Suprapubic skin (tissue), 4 donors: Measurements from ENCODE around the gene CCND1. TPM values are rescaled to one million over a fixed set of nuclear protein-coding genes. Genes with fewer than 3 reads are reported as not detected.
A peak's percentile ranks its signal among the peaks of the same experiment; 100 is the strongest.
"Not testable (repeated sequence)": the region's sequence is repeated elsewhere in the genome, so short reads cannot be mapped to it uniquely, and the experiment has no call there.

Experiments used
- DNase-seq, 2 donors: peaks; one replicate each; pipeline ENCODE4 v3.0.0-alpha.2; 2019; ENCODE audit warnings: low spot score in 2 of 2
- H3K27ac ChIP-seq: fragments of 200-600 bp; sonication (generic); one replicate; pipeline ENCODE4 v1.5.1; 2019
- H3K27me3 ChIP-seq: fragments of 200-600 bp; sonication (generic); one replicate; pipeline ENCODE4 v1.5.1; 2019
- H3K36me3 ChIP-seq: fragments of 200-600 bp; sonication (generic); one replicate; pipeline ENCODE4 v1.5.1; 2019
- H3K4me1 ChIP-seq: fragments of 200-600 bp; sonication (generic); one replicate; pipeline ENCODE4 v1.5.1; 2019
- H3K4me3 ChIP-seq: fragments of 200-600 bp; sonication (generic); one replicate; pipeline ENCODE4 v1.5.1; 2019; ENCODE audit warnings: mild to moderate bottlenecking
- H3K9me3 ChIP-seq: fragments of 200-600 bp; sonication (generic); one replicate; pipeline ENCODE4 v1.5.1; 2019
- EP300 ChIP-seq: sonication (generic); formaldehyde crosslinking; IDR thresholded peaks from one replicate; pipeline ENCODE4 v1.6.1; 2017; ENCODE audit warnings: antibody characterized with exemption
- POLR2A ChIP-seq, 2 donors: fragments of 450-650 bp; IDR thresholded peaks; one replicate each; pipeline ENCODE4 v1.6.1; 2017; ENCODE audit warnings: antibody characterized with exemption in 2 of 2, mild to moderate bottlenecking in 2 of 2, moderate library complexity in 2 of 2
- POLR2AphosphoS5 ChIP-seq, 3 donors: sonication (generic); formaldehyde crosslinking; IDR thresholded peaks; one replicate each; pipeline ENCODE4 v1.6.1; 2017; ENCODE audit warnings: antibody characterized with exemption in 3 of 3
- WGBS: methylation state at CpG from one replicate; pipeline ENCODE4 v1.1.5; 2018; 5-methylcytosine and 5-hydroxymethylcytosine counted together
- total RNA-seq, 4 donors: library from RNA; depleted of rRNA; stranded (reverse); fragments of >200 nt; gene quantifications; one replicate each; pipeline ENCODE4 v1.1.0, GENCODE V29; 2016
- TF ChIP-seq, protein P1 (sequence below), 2 donors: fragments of 200-600 bp in 1 of 2; fragments of 450-650 bp in 1 of 2; sonication (generic) in 1 of 2; IDR thresholded peaks; one replicate each; pipeline ENCODE4 v1.5.1; 2016 to 2019; ENCODE audit warnings: antibody characterized with exemption in 2 of 2, mild to moderate bottlenecking in 1 of 2, moderate library complexity in 1 of 2

The CCND1 gene
- total RNA-seq, 4 donors from 2014 or later, result 161 to 340 (median 270) TPM

DNA sequence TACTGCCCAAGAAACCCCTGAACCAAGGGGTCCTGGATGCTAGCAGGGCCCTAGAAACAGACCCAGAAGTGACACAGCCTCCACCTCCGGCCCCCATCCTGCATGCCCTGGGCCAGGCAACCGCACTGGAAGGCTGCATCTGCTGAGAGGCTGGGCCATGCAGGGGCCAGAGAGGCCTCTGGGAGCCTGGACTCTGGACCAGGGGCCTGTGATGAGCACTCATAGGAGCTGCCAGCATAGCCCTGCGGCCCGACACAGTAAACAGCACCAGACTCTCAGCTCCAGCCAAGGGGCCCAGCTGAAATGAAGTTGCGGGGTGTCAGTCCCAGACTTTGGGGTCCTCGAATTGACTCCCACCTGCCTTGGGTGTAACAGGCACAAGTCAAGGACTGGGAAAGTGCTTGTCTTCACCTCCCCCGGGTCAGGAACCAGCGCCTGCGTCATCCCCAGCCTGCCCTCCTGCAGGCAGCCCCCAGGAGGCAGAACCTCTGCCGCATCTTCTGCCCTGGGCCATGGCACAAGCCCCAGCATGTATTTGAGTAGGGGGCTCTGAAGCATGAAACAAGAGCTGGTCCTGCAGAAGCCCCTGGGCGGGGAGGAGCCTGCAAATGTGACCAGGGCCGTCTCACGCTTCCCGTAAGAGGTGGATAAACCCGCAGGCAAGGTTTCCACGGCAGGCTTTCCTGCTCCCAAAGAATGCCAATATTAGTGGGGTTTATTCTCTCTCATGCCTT is 25.2 kb upstream of the CCND1 start:
- DNase-seq, result peak in 1 of 2 donors; percentile 65
- no peaks in the 10 kb centered on the region for H3K4me1 ChIP-seq
- H3K36me3 ChIP-seq, result no peaks in the 10 kb centered on the region
- H3K9me3 ChIP-seq, result no peaks in the 10 kb centered on the region
- no peaks in the 10 kb centered on the region for H3K27me3 ChIP-seq
- TF ChIP-seq POLR2AphosphoS5 (IDR thresholded peaks at IDR 0.05) (no peak), POLR2A (IDR thresholded peaks at IDR 0.05) (no peak), EP300 (no peak)
- TF ChIP-seq, protein P1, sequence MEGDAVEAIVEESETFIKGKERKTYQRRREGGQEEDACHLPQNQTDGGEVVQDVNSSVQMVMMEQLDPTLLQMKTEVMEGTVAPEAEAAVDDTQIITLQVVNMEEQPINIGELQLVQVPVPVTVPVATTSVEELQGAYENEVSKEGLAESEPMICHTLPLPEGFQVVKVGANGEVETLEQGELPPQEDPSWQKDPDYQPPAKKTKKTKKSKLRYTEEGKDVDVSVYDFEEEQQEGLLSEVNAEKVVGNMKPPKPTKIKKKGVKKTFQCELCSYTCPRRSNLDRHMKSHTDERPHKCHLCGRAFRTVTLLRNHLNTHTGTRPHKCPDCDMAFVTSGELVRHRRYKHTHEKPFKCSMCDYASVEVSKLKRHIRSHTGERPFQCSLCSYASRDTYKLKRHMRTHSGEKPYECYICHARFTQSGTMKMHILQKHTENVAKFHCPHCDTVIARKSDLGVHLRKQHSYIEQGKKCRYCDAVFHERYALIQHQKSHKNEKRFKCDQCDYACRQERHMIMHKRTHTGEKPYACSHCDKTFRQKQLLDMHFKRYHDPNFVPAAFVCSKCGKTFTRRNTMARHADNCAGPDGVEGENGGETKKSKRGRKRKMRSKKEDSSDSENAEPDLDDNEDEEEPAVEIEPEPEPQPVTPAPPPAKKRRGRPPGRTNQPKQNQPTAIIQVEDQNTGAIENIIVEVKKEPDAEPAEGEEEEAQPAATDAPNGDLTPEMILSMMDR (IDR thresholded peaks at IDR 0.05), result no peak
- no peak overlapping the region for H3K4me3 ChIP-seq
- 93% methylated on average over 16 of the region's 16 CpGs for WGBS
- H3K27ac ChIP-seq, result no peak overlapping the region

DNA sequence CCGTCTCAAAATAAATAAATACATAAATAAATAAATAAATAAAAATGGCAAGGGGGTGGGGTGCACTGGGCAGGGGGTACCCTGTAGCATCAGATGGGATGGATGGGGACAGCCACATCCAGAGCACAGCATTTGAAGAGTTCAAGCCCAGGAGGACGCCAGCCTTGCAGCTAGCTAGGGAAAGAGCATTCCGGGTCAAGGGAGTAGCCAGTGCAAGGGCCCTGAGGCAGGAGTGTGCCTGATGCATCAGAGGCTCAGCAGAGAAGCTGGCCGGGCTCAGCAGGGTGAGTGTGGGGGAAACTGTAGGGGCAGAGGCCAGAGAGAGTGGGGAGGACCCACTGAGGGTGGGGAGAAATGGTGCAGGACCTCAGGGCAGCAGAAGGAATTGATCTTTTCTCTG is 23.7 kb upstream of the CCND1 start:
- DNase-seq, result no peak
- H3K4me1 ChIP-seq, result no peaks in the 10 kb centered on the region
- H3K9me3 ChIP-seq, result no peaks in the 10 kb centered on the region
- TF ChIP-seq POLR2A (IDR thresholded peaks at IDR 0.05) (no peak), EP300 (no peak), POLR2AphosphoS5 (IDR thresholded peaks at IDR 0.05) (no peak)
- TF ChIP-seq, protein P1 (IDR thresholded peaks at IDR 0.05), result no peak
- H3K27me3 ChIP-seq, result no peaks in the 10 kb centered on the region
- H3K27ac ChIP-seq, result no peak overlapping the region
- 86% methylated on average over 4 of the region's 4 CpGs for WGBS
- H3K4me3 ChIP-seq, result no peak overlapping the region
- no peaks in the 10 kb centered on the region for H3K36me3 ChIP-seq

DNA sequence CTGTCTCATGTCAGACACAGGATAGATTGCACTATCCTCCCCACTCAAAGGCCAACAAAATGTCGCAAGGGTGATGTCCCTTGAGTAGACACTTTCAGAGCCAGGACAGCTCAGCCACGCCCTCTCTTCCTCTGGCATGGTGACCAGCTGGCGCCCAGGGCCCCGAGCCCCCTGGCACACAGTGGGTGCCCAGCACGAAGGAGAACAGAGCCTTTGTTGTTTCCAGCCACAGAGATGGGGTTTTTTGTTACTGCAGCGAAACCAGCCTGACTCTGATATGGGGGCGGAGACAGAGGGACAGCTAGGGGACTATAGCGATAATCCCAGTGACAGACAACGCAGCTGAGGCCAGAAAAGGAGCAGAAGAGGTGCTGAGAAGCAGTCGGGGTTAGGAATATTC is 23.3 kb upstream of the CCND1 start:
- no peak overlapping the region for H3K27ac ChIP-seq
- no peaks in the 10 kb centered on the region for H3K4me1 ChIP-seq
- WGBS, result 84% methylated on average over 8 of the region's 10 CpGs
- TF ChIP-seq EP300 (no peak), POLR2A (IDR thresholded peaks at IDR 0.05) (no peak), POLR2AphosphoS5 (IDR thresholded peaks at IDR 0.05) (no peak)
- TF ChIP-seq, protein P1 (IDR thresholded peaks at IDR 0.05), result no peak
- no peaks in the 10 kb centered on the region for H3K9me3 ChIP-seq
- no peak overlapping the region for H3K4me3 ChIP-seq
- DNase-seq, result no peak
- no peaks in the 10 kb centered on the region for H3K27me3 ChIP-seq
- no peaks in the 10 kb centered on the region for H3K36me3 ChIP-seq

DNA sequence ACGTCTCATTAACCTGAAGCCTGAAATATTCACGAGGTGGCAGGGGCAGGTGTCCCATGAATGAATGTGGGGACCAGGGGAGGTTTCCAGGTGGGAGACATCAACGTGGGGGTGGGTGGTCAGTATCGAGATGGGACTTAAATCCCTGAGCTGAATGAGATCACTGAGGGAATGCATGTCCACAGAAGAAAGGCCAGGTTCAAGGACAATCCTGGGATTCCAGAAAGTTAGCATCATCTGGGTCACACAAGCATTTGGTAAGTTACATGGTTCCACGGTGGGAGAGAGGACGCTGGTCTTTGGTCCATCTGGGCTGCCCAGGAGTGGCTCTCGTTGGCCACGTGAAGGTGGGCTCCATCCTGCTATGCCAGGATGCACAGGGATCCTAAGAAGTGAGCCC is 22.7 kb upstream of the CCND1 start:
- WGBS, result 83% methylated on average over 8 of the region's 8 CpGs
- no peaks in the 10 kb centered on the region for H3K4me1 ChIP-seq
- DNase-seq, result no peak
- TF ChIP-seq POLR2AphosphoS5 (IDR thresholded peaks at IDR 0.05) (no peak), POLR2A (IDR thresholded peaks at IDR 0.05) (no peak), EP300 (no peak)
- TF ChIP-seq, protein P1 (IDR thresholded peaks at IDR 0.05), result no peak
- no peak overlapping the region for H3K4me3 ChIP-seq
- H3K27me3 ChIP-seq, result no peaks in the 10 kb centered on the region
- H3K9me3 ChIP-seq, result no peaks in the 10 kb centered on the region
- no peaks in the 10 kb centered on the region for H3K36me3 ChIP-seq
- no peak overlapping the region for H3K27ac ChIP-seq

DNA sequence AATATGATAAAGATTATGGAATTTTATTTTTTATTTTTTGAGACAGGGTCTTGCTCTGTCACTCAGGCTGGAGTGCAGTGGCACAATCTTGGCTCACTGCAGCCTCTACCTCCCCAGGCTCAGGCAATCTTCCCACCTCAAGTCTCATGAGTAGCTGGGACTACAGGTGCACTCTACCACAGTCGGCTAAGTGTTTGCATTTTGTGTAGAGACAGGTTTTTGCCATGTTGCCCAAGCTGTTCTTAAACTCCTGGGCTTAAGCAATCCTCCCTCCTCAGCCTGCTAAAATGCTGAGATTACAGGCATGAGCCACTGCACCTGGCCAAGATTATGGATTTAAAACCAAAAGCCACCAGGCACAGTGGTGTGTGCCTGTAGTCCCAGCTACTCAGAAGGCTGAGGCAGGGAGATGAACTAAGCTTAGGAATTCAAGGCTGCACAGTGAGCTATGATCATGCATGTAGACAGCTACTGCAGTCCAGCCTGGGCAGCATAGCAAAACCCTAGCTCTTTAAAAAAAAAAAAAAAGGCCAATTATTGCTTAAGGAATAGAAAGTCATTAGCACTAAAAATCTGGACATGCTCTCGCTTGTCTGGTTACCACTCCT is 20.2 kb upstream of the CCND1 start:
- TF ChIP-seq, protein P1 (IDR thresholded peaks at IDR 0.05), result no peak
- TF ChIP-seq EP300, result no peak
- TF ChIP-seq POLR2A (IDR thresholded peaks at IDR 0.05), result no peak
- no peak for TF ChIP-seq POLR2AphosphoS5 (IDR thresholded peaks at IDR 0.05)
- no peak overlapping the region for H3K27ac ChIP-seq
- no peaks in the 10 kb centered on the region for H3K4me1 ChIP-seq
- H3K27me3 ChIP-seq, result no peaks in the 10 kb centered on the region
- H3K4me3 ChIP-seq, result no peak overlapping the region
- 54% methylated on average over 2 of the region's 2 CpGs for WGBS
- H3K36me3 ChIP-seq, result no peaks in the 10 kb centered on the region
- DNase-seq, result peak in 1 of 2 donors; percentile 3
- no peaks in the 10 kb centered on the region for H3K9me3 ChIP-seq

GRCh38 chr11:69622097-69622681 is 18.8 kb upstream of the CCND1 start:
- not testable (repeated sequence) for H3K36me3 ChIP-seq, H3K4me1 ChIP-seq, H3K4me3 ChIP-seq, H3K9me3 ChIP-seq, H3K27ac ChIP-seq, H3K27me3 ChIP-seq
- DNase-seq, result peak in 1 of 2 donors; percentile 45
- 86% methylated on average over 7 of the region's 8 CpGs for WGBS
